Measurements from ENCODE around the gene NXF2B. TPM values are rescaled to one million over a fixed set of nuclear protein-coding genes. Genes with fewer than 3 reads are reported as not detected.

The NXF2B gene, protein sequence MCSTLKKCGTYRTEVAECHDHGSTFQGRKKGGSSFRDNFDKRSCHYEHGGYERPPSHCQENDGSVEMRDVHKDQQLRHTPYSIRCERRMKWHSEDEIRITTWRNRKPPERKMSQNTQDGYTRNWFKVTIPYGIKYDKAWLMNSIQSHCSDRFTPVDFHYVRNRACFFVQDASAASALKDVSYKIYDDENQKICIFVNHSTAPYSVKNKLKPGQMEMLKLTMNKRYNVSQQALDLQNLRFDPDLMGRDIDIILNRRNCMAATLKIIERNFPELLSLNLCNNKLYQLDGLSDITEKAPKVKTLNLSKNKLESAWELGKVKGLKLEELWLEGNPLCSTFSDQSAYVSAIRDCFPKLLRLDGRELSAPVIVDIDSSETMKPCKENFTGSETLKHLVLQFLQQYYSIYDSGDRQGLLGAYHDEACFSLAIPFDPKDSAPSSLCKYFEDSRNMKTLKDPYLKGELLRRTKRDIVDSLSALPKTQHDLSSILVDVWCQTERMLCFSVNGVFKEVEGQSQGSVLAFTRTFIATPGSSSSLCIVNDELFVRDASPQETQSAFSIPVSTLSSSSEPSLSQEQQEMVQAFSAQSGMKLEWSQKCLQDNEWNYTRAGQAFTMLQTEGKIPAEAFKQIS
- not detected in 2 replicates for total RNA-seq

DNA sequence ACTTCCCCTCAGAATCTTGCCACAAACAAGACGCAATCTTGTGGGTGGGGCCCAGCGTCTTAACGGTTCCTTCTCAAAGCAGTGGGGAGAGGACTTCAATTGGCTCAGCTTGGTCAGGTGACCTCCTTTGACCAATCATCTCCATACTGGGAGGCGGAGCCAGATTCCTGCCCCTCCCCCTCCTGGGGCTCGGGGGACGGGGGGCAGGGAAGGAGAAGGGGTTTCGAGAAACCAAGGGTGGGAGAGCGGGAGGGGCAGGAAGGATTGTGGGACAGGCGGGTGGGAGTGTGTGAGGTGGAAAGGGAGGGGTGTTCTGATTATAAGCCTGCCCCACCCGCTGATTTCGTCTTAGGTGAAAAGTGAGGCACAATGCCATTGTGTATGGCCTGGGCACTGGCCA lies at the start of gene NXF2B:
TSS of gene NXF2B (minus strand) at position 101 of the 400 bp plus-strand sequence. CDS start 59,972 bp downstream, outside the sequence.

DNA sequence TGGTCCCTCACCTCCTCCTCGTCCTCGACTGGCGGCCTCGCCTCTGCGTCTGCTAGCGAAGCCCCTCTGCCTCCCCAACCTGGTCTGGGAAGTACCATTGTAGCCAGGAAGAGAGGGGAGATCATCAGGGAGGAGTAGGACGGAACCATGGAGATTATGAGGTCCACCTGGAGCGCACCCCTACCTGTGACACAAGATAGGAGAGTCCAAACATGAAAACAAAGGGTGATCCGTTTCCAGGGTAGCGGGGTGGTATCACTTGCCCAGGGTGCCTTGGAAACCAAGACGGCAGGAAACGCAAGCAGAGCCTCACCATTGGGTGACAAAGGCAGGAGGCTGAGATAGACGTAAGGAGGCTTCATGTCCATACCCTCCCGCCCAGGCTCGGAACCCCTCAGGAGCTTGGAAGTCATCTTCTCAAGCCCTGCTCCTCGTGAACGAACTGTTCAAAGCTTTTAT lies 32.0 kb upstream of the NXF2B start, which contains the start of gene TCP11X2:
TSS of gene TCP11X2 (minus strand) at position 51 of the 459 bp plus-strand sequence.

Other genes with a start within 250 kb of the NXF2B start
- not detected in 2 replicates for gene TCP11X1, start 224.7 kb downstream of the NXF2B start, total RNA-seq
- not detected in 2 replicates for gene NXF2, start 192.8 kb downstream of the NXF2B start, total RNA-seq
- gene TCP11X2, start 31.8 kb upstream of the NXF2B start, total RNA-seq, result not detected in 2 replicates
- gene TMSB15A, start 76.7 kb upstream of the NXF2B start, total RNA-seq, result 0.32 and 0.36 TPM in 2 replicates
- gene ARMCX5, start 159.5 kb upstream of the NXF2B start, total RNA-seq, result 4.1 and 4.3 TPM in 2 replicates
- 0.32 and 1.1 TPM in 2 replicates for gene GPRASP1, start 211.5 kb upstream of the NXF2B start, total RNA-seq

All from cardiac atrium fibroblast (primary cell).